OCI-LY1 (cell line): ENCODE results near the gene NAV2.

ENCODE experiments used
- H2AFZ ChIP-seq: fragments of 200-600 bp; sonication (generic), shearing (Covaris generic); 2 replicates; pipeline ENCODE4 v1.6.0; 2014; ENCODE audit warnings: antibody characterized with exemption, mild to moderate bottlenecking, low read length
- H3F3A ChIP-seq: fragments of 200-600 bp; sonication (generic), shearing (Covaris generic); 2 replicates; pipeline ENCODE4 v1.6.0; 2014; ENCODE audit warnings: mild to moderate bottlenecking, antibody characterized with exemption, low read length, moderate library complexity; ENCODE audit not compliant: insufficient read depth
- H3K27ac ChIP-seq: fragments of 200-600 bp; sonication (generic); 2 replicates; pipeline ENCODE4 v1.5.1; 2014; ENCODE audit warnings: low read length, mixed run types, mild to moderate bottlenecking, low read depth; ENCODE audit not compliant: poor library complexity, severe bottlenecking
- H3K27me3 ChIP-seq: fragments of 200-600 bp; sonication (generic); 2 replicates; pipeline ENCODE4 v1.6.0; 2014; ENCODE audit warnings: antibody characterized with exemption, mild to moderate bottlenecking, low read length, moderate library complexity; ENCODE audit not compliant: insufficient read depth
- H3K36me3 ChIP-seq: fragments of 200-600 bp; sonication (generic); 2 replicates; pipeline ENCODE4 v1.6.1; 2014; ENCODE audit warnings: mild to moderate bottlenecking, antibody characterized with exemption, low read length, moderate library complexity, mixed read lengths; ENCODE audit not compliant: insufficient read depth
- H3K4me1 ChIP-seq: fragments of 200-600 bp; sonication (generic); 2 replicates; pipeline ENCODE4 v1.5.1; 2014; ENCODE audit warnings: mild to moderate bottlenecking, low read length, moderate library complexity; ENCODE audit not compliant: insufficient read depth, severe bottlenecking
- H3K4me2 ChIP-seq: fragments of 200-600 bp; sonication (generic), shearing (Covaris generic); 2 replicates; pipeline ENCODE4 v1.6.1; 2014; ENCODE audit warnings: low read length
- H3K4me3 ChIP-seq: fragments of 200-600 bp; sonication (generic); 2 replicates; pipeline ENCODE4 v1.5.1; 2014; ENCODE audit warnings: low read length, low read depth, mild to moderate bottlenecking, mixed read lengths; ENCODE audit not compliant: poor library complexity, severe bottlenecking
- H3K79me2 ChIP-seq: fragments of 200-600 bp; shearing (Covaris generic); 2 replicates; pipeline ENCODE4 v1.6.1; 2016; ENCODE audit warnings: mixed run types, low read length, mixed read lengths; ENCODE audit not compliant: insufficient read depth
- H3K9ac ChIP-seq: fragments of 200-600 bp; sonication (generic), shearing (Covaris generic); 2 replicates; pipeline ENCODE4 v1.6.1; 2014; ENCODE audit warnings: mild to moderate bottlenecking, low read length, mixed read lengths
- H3K9me2 ChIP-seq: fragments of 200-600 bp; sonication (generic), shearing (Covaris generic); 2 replicates; pipeline ENCODE4 v1.6.1; 2014; ENCODE audit warnings: low read depth, mild to moderate bottlenecking, low read length, mixed read lengths
- H3K9me3 ChIP-seq: fragments of 200-600 bp; shearing (Covaris generic); 2 replicates; pipeline ENCODE4 v1.6.1; 2014; ENCODE audit warnings: low read length, mixed read lengths
- H4K20me1 ChIP-seq: fragments of 200-600 bp; sonication (generic), shearing (Covaris generic); 2 replicates; pipeline ENCODE4 v1.6.0; 2016; ENCODE audit warnings: mild to moderate bottlenecking, low read length; ENCODE audit not compliant: insufficient read depth
- CTCF ChIP-seq: fragments of 200-600 bp; sonication (generic), shearing (Covaris generic); IDR thresholded peaks from 2 replicates; pipeline ENCODE4 v1.5.1; 2017; ENCODE audit warnings: mild to moderate bottlenecking, antibody characterized with exemption, low read length, moderate library complexity, mixed read lengths
- EZH2 ChIP-seq: fragments of 200-600 bp; sonication (generic), shearing (Covaris generic); IDR thresholded peaks from 2 replicates; pipeline ENCODE4 v1.8.0; 2017; ENCODE audit warnings: borderline replicate concordance, mixed run types, mild to moderate bottlenecking, antibody characterized with exemption, low read length, moderate library complexity, mixed read lengths

The NAV2 gene

GRCh38 chr11:20075627-20076026 is 363.0 kb downstream of the NAV2 start:
- Histone ChIP-seq H3K9ac (no peak overlapping the region), H3K4me1 (no peaks in the 10 kb centered on the region), H3K4me3 (no peak overlapping the region), H3K4me2 (no peak overlapping the region), H3K9me3 (no peaks in the 10 kb centered on the region), H3K27ac (no peak overlapping the region), H4K20me1 (no peaks in the 10 kb centered on the region), H3K27me3 (no peaks in the 10 kb centered on the region), H3K36me3 (no peaks in the 10 kb centered on the region), H3K79me2 (no peaks in the 10 kb centered on the region), H3F3A (no peaks in the 10 kb centered on the region), H3K9me2 (no peaks in the 10 kb centered on the region), H2AFZ (no peak overlapping the region)
- TF ChIP-seq CTCF = no peak

- Histone ChIP-seq H4K20me1 (no peaks in the 10 kb centered on the region), H3K4me2 (no peak overlapping the region)
Measured at GRCh38 chr11:20078846-20079245, 366.2 kb downstream of the NAV2 start.

GRCh38 chr11:20080032-20080685 is 367.5 kb downstream of the NAV2 start:
- Histone ChIP-seq H4K20me1 (no peaks in the 10 kb centered on the region), H3K9me3 (no peaks in the 10 kb centered on the region), H3K27me3 (no peaks in the 10 kb centered on the region), H3K79me2 (no peaks in the 10 kb centered on the region), H2AFZ (no peak overlapping the region), H3K4me1 (no peaks in the 10 kb centered on the region), H3F3A (no peaks in the 10 kb centered on the region), H3K4me2 (no peak overlapping the region), H3K36me3 (no peaks in the 10 kb centered on the region), H3K4me3 (no peak overlapping the region), H3K27ac (no peak overlapping the region), H3K9me2 (no peaks in the 10 kb centered on the region), H3K9ac (no peak overlapping the region)
- TF ChIP-seq EZH2 = no peak
- no peak for TF ChIP-seq CTCF

More at GRCh38 chr11:20078846-20079245, 366.2 kb downstream of the NAV2 start:
- H3F3A ChIP-seq = no peaks in the 10 kb centered on the region
- no peak overlapping the region for H3K9ac ChIP-seq
- H3K27me3 ChIP-seq = no peaks in the 10 kb centered on the region
- H3K4me3 ChIP-seq = no peak overlapping the region
- H3K9me3 ChIP-seq = no peaks in the 10 kb centered on the region
- H3K4me1 ChIP-seq = no peaks in the 10 kb centered on the region
- no peak overlapping the region for H3K27ac ChIP-seq
- no peak overlapping the region for H2AFZ ChIP-seq
- TF ChIP-seq EZH2 (no peak), CTCF (no peak)
- H3K36me3 ChIP-seq = no peaks in the 10 kb centered on the region
- no peaks in the 10 kb centered on the region for H3K79me2 ChIP-seq
- no peaks in the 10 kb centered on the region for H3K9me2 ChIP-seq
